Fibroblast of lung (primary cell): ENCODE results near the gene HNRNPA0. TPM values are rescaled to one million over a fixed set of nuclear protein-coding genes. Genes with fewer than 3 reads are reported as not detected.
A peak's percentile ranks its signal among the peaks of the same experiment; 100 is the strongest.

Source experiments
- DNase-seq, 2 donors: peaks; one replicate each; pipeline versions ENCODE4 v3.0.0 to v3.0.0-alpha.2; 2010; ENCODE audit warnings: low read depth in 2 of 2
- H2AFZ ChIP-seq: 2 replicates; pipeline ENCODE4 v1.5.1; 2012; ENCODE audit warnings: low read length, control low read depth, inconsistent platforms
- H3K27ac ChIP-seq: 2 replicates; pipeline ENCODE4 v1.5.1; 2011; ENCODE audit warnings: low read length, control low read depth; ENCODE audit not compliant: insufficient read depth
- H3K27me3 ChIP-seq: 2 replicates; pipeline ENCODE4 v1.5.1; 2011; ENCODE audit warnings: mild to moderate bottlenecking, low read length; ENCODE audit not compliant: control insufficient read depth, insufficient read depth
- H3K36me3 ChIP-seq: 2 replicates; pipeline ENCODE4 v1.5.1; 2011; ENCODE audit warnings: low read length; ENCODE audit not compliant: control insufficient read depth, insufficient read depth
- H3K4me1 ChIP-seq: 2 replicates; pipeline ENCODE4 v1.5.1; 2011; ENCODE audit warnings: low read length; ENCODE audit not compliant: control insufficient read depth, insufficient read depth; ENCODE audit errors: extremely low read depth
- H3K4me2 ChIP-seq: 2 replicates; pipeline ENCODE4 v1.5.1; 2011; ENCODE audit warnings: low read length, control low read depth; ENCODE audit not compliant: insufficient read depth; ENCODE audit errors: extremely low read depth
- H3K4me3 ChIP-seq, 4 experiments: fragments of 200-600 bp in 1 of 4; sonication (generic) in 1 of 4; replicated peaks in 1 of 4; 2 replicates each; pipeline ENCODE4 v1.5.1; 2011 to 2016; ENCODE audit warnings: low read length in 4 of 4, low read depth in 3 of 4, mild to moderate bottlenecking in 3 of 4, control low read depth in 2 of 4, inconsistent platforms in 1 of 4, mixed read lengths in 1 of 4; ENCODE audit not compliant: insufficient read depth in 1 of 4; ENCODE audit errors: control extremely low read depth in 1 of 4
- H3K79me2 ChIP-seq: 2 replicates; pipeline ENCODE4 v1.5.1; 2012; ENCODE audit warnings: mild to moderate bottlenecking, low read length, inconsistent platforms; ENCODE audit not compliant: control insufficient read depth, insufficient read depth
- H3K9ac ChIP-seq: 2 replicates; pipeline ENCODE4 v1.5.1; 2011; ENCODE audit warnings: mild to moderate bottlenecking, low read length, control low read depth; ENCODE audit not compliant: insufficient read depth
- H3K9me3 ChIP-seq: 2 replicates; pipeline ENCODE4 v1.5.1; 2012; ENCODE audit warnings: low read depth, low read length; ENCODE audit not compliant: control insufficient read depth, insufficient read depth
- H4K20me1 ChIP-seq: 2 replicates; pipeline ENCODE4 v1.5.1; 2011; ENCODE audit warnings: low read length; ENCODE audit not compliant: control insufficient read depth, insufficient read depth; ENCODE audit errors: extremely low read depth
- EZH2 ChIP-seq: IDR thresholded peaks from 2 replicates; pipeline ENCODE4 v1.5.1; 2012; ENCODE audit warnings: low read length, control low read depth, mild to moderate bottlenecking; ENCODE audit errors: missing control alignments
- polyA plus RNA-seq, 2 donors: library from polyadenylated mRNA; depleted of rRNA in 1 of 2; stranded (reverse) in 1 of 2; unstranded in 1 of 2; fragments of >200 nt; gene quantifications; 2 replicates each; pipeline ENCODE4 v1.2.1, GENCODE V29; 2011 to 2012; ENCODE audit warnings: missing spikeins in 1 of 2
- total RNA-seq: library from RNA; depleted of rRNA; stranded (reverse); fragments of >200 nt; gene quantifications from 2 replicates; pipeline ENCODE4 v1.2.1, GENCODE V29; 2014
- TF ChIP-seq, protein P1 (sequence below), 2 donors: IDR thresholded peaks in 1 of 2; conservative IDR thresholded peaks in 1 of 2; 1 replicate in 1 of 2; 2 replicates in 1 of 2; pipeline ENCODE4 v1.5.1; 2011 to 2012; ENCODE audit warnings: low read length in 2 of 2, control low read depth in 1 of 2, inconsistent platforms in 1 of 2, low read depth in 1 of 2, mild to moderate bottlenecking in 1 of 2

Gene HNRNPA0
- total and polyA plus RNA-seq, 2 donors (not counting 1 experiment from before 2014, with no cell fraction given): 9.4 to 11.6 TPM

DNA sequence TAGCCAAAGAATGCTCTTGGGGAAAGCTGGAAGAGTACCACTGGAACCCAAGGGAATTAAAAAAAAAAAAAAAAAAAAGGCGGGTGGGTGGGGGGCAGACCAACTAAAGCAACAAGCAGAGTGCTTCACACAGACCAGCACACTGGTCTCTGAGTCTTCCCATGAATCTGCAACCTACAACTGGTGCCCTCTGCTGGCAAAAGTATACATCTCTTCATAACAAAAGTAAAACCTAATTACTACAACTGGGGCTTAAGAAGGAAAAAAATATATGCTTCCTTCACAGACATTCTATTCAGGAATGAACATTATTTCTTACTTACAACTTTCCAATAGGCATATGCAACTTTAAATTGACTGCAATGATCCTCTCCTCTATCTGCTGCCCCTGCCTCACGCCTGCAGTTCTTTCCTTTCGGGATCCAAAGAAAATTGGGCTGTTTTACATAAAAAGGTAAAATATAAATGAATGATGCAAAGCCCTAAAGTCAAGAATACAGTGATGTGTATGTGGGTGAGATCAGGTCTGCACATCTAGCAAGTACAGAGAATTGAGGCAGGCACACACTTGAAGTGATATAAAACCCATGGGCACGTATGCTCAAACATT is 11.0 kb downstream of the HNRNPA0 start:
- Histone ChIP-seq H3K36me3 (no peaks in the 10 kb centered on the region), H2AFZ (no peak overlapping the region), H3K27me3 (no peaks in the 10 kb centered on the region), H4K20me1 (no peaks in the 10 kb centered on the region), H3K4me1 (no peaks in the 10 kb centered on the region), H3K9me3 (no peaks in the 10 kb centered on the region), H3K4me3 (no peak overlapping the region), H3K9ac (no peak overlapping the region), H3K79me2 (no peaks in the 10 kb centered on the region), H3K4me2 (no peak overlapping the region), H3K27ac (no peak overlapping the region)
- peak; percentile 62 to 84 for DNase-seq
- TF ChIP-seq EZH2: no peak
- TF ChIP-seq, protein P1, sequence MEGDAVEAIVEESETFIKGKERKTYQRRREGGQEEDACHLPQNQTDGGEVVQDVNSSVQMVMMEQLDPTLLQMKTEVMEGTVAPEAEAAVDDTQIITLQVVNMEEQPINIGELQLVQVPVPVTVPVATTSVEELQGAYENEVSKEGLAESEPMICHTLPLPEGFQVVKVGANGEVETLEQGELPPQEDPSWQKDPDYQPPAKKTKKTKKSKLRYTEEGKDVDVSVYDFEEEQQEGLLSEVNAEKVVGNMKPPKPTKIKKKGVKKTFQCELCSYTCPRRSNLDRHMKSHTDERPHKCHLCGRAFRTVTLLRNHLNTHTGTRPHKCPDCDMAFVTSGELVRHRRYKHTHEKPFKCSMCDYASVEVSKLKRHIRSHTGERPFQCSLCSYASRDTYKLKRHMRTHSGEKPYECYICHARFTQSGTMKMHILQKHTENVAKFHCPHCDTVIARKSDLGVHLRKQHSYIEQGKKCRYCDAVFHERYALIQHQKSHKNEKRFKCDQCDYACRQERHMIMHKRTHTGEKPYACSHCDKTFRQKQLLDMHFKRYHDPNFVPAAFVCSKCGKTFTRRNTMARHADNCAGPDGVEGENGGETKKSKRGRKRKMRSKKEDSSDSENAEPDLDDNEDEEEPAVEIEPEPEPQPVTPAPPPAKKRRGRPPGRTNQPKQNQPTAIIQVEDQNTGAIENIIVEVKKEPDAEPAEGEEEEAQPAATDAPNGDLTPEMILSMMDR (conservative IDR thresholded peaks at IDR 0.05 in 1 of 2, IDR thresholded peaks at IDR 0.05 in 1 of 2; ENCODE audit: low read depth in 1 of 2, low read length in 2 of 2): peak; percentile 64 to 65

GRCh38 chr5:137741718-137742117 is 12.4 kb downstream of the HNRNPA0 start:
- Histone ChIP-seq H3K36me3 (no peaks in the 10 kb centered on the region), H3K79me2 (no peaks in the 10 kb centered on the region), H3K4me3 (no peak overlapping the region), H3K9ac (no peak overlapping the region), H4K20me1 (no peaks in the 10 kb centered on the region), H3K9me3 (no peaks in the 10 kb centered on the region), H3K4me2 (no peak overlapping the region), H2AFZ (no peak overlapping the region), H3K27ac (no peak overlapping the region), H3K4me1 (no peaks in the 10 kb centered on the region), H3K27me3 (no peaks in the 10 kb centered on the region)
- no peak for DNase-seq
- TF ChIP-seq, protein P1 (conservative IDR thresholded peaks at IDR 0.05 in 1 of 2, IDR thresholded peaks at IDR 0.05 in 1 of 2; ENCODE audit: low read depth in 1 of 2, low read length in 2 of 2): no peak
- no peak for TF ChIP-seq EZH2

DNA sequence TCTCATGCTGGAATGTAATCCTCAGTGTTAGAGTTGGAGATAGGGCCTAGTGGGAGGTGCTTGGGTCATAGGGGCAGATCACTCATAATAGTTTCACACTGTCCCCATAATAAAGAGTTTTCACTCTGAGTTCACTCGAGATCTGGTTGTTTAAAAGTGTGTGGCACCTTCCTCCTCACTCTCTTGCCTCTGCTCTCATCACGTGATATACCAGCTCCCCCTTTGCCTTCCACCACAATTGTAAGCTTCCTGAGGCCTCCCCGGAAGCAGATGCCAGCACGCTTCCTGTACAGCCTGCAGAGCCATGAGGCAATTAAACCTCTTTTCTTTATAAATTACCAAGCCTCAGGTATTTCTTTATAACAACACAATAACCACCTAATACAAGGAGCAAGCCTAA is 14.4 kb downstream of the HNRNPA0 start:
- Histone ChIP-seq H3K4me2 (no peak overlapping the region), H3K4me3 (no peak overlapping the region), H3K4me1 (peaks cover 2% of the 10 kb centered on the region), H2AFZ (no peak overlapping the region), H3K79me2 (no peaks in the 10 kb centered on the region), H3K9ac (no peak overlapping the region), H3K27ac (no peak overlapping the region), H3K27me3 (no peaks in the 10 kb centered on the region), H3K36me3 (no peaks in the 10 kb centered on the region), H4K20me1 (no peaks in the 10 kb centered on the region), H3K9me3 (no peaks in the 10 kb centered on the region)
- TF ChIP-seq, protein P1 (conservative IDR thresholded peaks at IDR 0.05 in 1 of 2, IDR thresholded peaks at IDR 0.05 in 1 of 2; ENCODE audit: low read depth in 1 of 2, low read length in 2 of 2): no peak
- TF ChIP-seq EZH2: no peak
- DNase-seq: no peak
